Breast epithelium (tissue), 4 donors: ENCODE measurements around the gene CDYL. TPM values are rescaled to one million over a fixed set of nuclear protein-coding genes. Genes with fewer than 3 reads are reported as not detected.

ENCODE experiments used
- DNase-seq, 2 donors: peaks; one replicate each; pipeline ENCODE4 v3.0.0-alpha.2; 2019; ENCODE audit warnings: low spot score in 2 of 2
- H3K27ac ChIP-seq, 2 donors: fragments of 200-600 bp; sonication (generic) in 1 of 2; one replicate each; pipeline ENCODE4 v1.5.1; 2016 to 2019; ENCODE audit warnings: mild to moderate bottlenecking in 1 of 2
- H3K27me3 ChIP-seq, 2 donors: fragments of 200-600 bp; sonication (generic) in 1 of 2; one replicate each; pipeline versions ENCODE4 v1.5.1 to v1.6.0; 2017 to 2019; ENCODE audit warnings: control low read depth in 1 of 2, mild to moderate bottlenecking in 1 of 2
- H3K36me3 ChIP-seq: fragments of 200-600 bp; one replicate; pipeline ENCODE4 v1.5.1; 2019
- H3K4me1 ChIP-seq, 2 donors: fragments of 200-600 bp; sonication (generic); one replicate each; pipeline ENCODE4 v1.5.1; 2016 to 2019; ENCODE audit warnings: control low read depth in 1 of 2
- H3K4me3 ChIP-seq, 3 donors: fragments of 200-600 bp; sonication (generic); 1 replicate in 2 of 3; 2 replicates in 1 of 3; pipeline ENCODE4 v1.5.1; 2016 to 2019; ENCODE audit warnings: mild to moderate bottlenecking in 3 of 3, moderate library complexity in 2 of 3
- H3K9me3 ChIP-seq, 2 donors: fragments of 200-600 bp; sonication (generic) in 1 of 2; one replicate each; pipeline ENCODE4 v1.5.1; 2016 to 2019; ENCODE audit warnings: control low read depth in 1 of 2
- CTCF ChIP-seq, 3 donors: fragments of 450-650 bp; IDR thresholded peaks; one replicate each; pipeline ENCODE4 v1.5.1; 2016 to 2017; ENCODE audit warnings: antibody characterized with exemption in 3 of 3, mild to moderate bottlenecking in 3 of 3, moderate library complexity in 3 of 3
- POLR2A ChIP-seq: fragments of 450-650 bp; IDR thresholded peaks from one replicate; pipeline ENCODE4 v1.6.1; 2016; ENCODE audit warnings: antibody characterized with exemption, mild to moderate bottlenecking, moderate library complexity
- POLR2AphosphoS5 ChIP-seq, 3 donors: sonication (generic); formaldehyde crosslinking; IDR thresholded peaks; one replicate each; pipeline ENCODE4 v1.6.1; 2017; ENCODE audit warnings: antibody characterized with exemption in 3 of 3
- intact Hi-C: fragments of 100-400 bp; cut with DNase I; formaldehyde crosslinking; loops from one replicate; pipeline ENCODE4 v1.15.1; 2023; ENCODE audit warnings: low total_unique reads
- total RNA-seq, 3 donors: library from RNA; depleted of rRNA; stranded (reverse); fragments of >200 nt; gene quantifications; one replicate each; pipeline ENCODE4 v1.1.0, GENCODE V29; 2016

Gene CDYL
- total RNA-seq, 3 donors from 2014 or later: 32.9 to 58.0 (median 40.0) TPM

- intact Hi-C loops: no loop called here
Observed at GRCh38 chr6:4932228-4932903, 156.2 kb downstream of the CDYL start.

GRCh38 chr6:4935486-4935885, 159.3 kb downstream of the CDYL start:
- no peak overlapping the region for H3K27ac ChIP-seq
- no peak overlapping the region for H3K4me3 ChIP-seq
- H3K27me3 ChIP-seq: no peaks in the 10 kb centered on the region
- peaks cover 0 to 9% of the 10 kb centered on the region in 2 donors for H3K4me1 ChIP-seq
- H3K9me3 ChIP-seq: no peaks in the 10 kb centered on the region
- no peak for DNase-seq
- intact Hi-C loops: no loop called here
- TF ChIP-seq CTCF (IDR thresholded peaks at IDR 0.05): no peak
- TF ChIP-seq POLR2A: no peak
- TF ChIP-seq POLR2AphosphoS5 (IDR thresholded peaks at IDR 0.05): no peak
- H3K36me3 ChIP-seq: no peaks in the 10 kb centered on the region

More at GRCh38 chr6:4932228-4932903, 156.2 kb downstream of the CDYL start:
- Histone ChIP-seq H3K9me3 (no peaks in the 10 kb centered on the region), H3K4me3 (no peak overlapping the region), H3K4me1 (peaks cover 0 to 9% of the 10 kb centered on the region in 2 donors), H3K36me3 (no peaks in the 10 kb centered on the region), H3K27ac (no peak overlapping the region), H3K27me3 (no peaks in the 10 kb centered on the region)
- no peak for TF ChIP-seq CTCF (IDR thresholded peaks at IDR 0.05)
- TF ChIP-seq POLR2AphosphoS5 (IDR thresholded peaks at IDR 0.05): no peak
- no peak for TF ChIP-seq POLR2A
- DNase-seq: no peak

GRCh38 chr6:4935975-4936680, 159.9 kb downstream of the CDYL start:
- H3K4me1 ChIP-seq: peaks cover 0 to 9% of the 10 kb centered on the region in 2 donors
- intact Hi-C loops: no loop called here
- no peak overlapping the region for H3K27ac ChIP-seq
- no peaks in the 10 kb centered on the region for H3K27me3 ChIP-seq
- no peaks in the 10 kb centered on the region for H3K36me3 ChIP-seq
- no peaks in the 10 kb centered on the region for H3K9me3 ChIP-seq
- DNase-seq: no peak
- TF ChIP-seq POLR2A (no peak), CTCF (IDR thresholded peaks at IDR 0.05) (no peak), POLR2AphosphoS5 (IDR thresholded peaks at IDR 0.05) (no peak)
- no peak overlapping the region for H3K4me3 ChIP-seq

- Histone ChIP-seq H3K4me1 (peaks cover 0 to 9% of the 10 kb centered on the region in 2 donors), H3K27ac (no peak overlapping the region), H3K4me3 (no peak overlapping the region), H3K9me3 (no peaks in the 10 kb centered on the region), H3K27me3 (no peaks in the 10 kb centered on the region), H3K36me3 (no peaks in the 10 kb centered on the region)
- DNase-seq: no peak
- intact Hi-C loops: no loop called here
- TF ChIP-seq POLR2AphosphoS5 (IDR thresholded peaks at IDR 0.05) (no peak), CTCF (IDR thresholded peaks at IDR 0.05) (peak; percentile 18 to 45 (median 31))
Observed at GRCh38 chr6:4936681-4937041, 160.5 kb downstream of the CDYL start.

GRCh38 chr6:4937414-4937813, 161.2 kb downstream of the CDYL start:
- Histone ChIP-seq H3K4me1 (peaks cover 0 to 11% of the 10 kb centered on the region in 2 donors), H3K4me3 (no peak overlapping the region), H3K36me3 (no peaks in the 10 kb centered on the region), H3K9me3 (no peaks in the 10 kb centered on the region), H3K27me3 (no peaks in the 10 kb centered on the region), H3K27ac (no peak overlapping the region)
- no peak for DNase-seq
- no peak for TF ChIP-seq POLR2A
- TF ChIP-seq POLR2AphosphoS5 (IDR thresholded peaks at IDR 0.05): no peak
- TF ChIP-seq CTCF (IDR thresholded peaks at IDR 0.05): no peak
- intact Hi-C loops: no loop called here
